HG03439 (cell line): ENCODE results near the gene PPP6R3.
A peak's percentile ranks its signal among the peaks of the same experiment; 100 is the strongest.
"Not testable (repeated sequence)": the region's sequence is repeated elsewhere in the genome, so short reads cannot be mapped to it uniquely, and the experiment has no call there.

Source experiments
- ATAC-seq: cut with Tn5 transposase; IDR thresholded peaks from one replicate; pipeline ENCODE4 v1.9.1; 2021; ENCODE audit warnings: mild to moderate bottlenecking, moderate library complexity; ENCODE audit not compliant: unreplicated experiment

Gene PPP6R3

DNA sequence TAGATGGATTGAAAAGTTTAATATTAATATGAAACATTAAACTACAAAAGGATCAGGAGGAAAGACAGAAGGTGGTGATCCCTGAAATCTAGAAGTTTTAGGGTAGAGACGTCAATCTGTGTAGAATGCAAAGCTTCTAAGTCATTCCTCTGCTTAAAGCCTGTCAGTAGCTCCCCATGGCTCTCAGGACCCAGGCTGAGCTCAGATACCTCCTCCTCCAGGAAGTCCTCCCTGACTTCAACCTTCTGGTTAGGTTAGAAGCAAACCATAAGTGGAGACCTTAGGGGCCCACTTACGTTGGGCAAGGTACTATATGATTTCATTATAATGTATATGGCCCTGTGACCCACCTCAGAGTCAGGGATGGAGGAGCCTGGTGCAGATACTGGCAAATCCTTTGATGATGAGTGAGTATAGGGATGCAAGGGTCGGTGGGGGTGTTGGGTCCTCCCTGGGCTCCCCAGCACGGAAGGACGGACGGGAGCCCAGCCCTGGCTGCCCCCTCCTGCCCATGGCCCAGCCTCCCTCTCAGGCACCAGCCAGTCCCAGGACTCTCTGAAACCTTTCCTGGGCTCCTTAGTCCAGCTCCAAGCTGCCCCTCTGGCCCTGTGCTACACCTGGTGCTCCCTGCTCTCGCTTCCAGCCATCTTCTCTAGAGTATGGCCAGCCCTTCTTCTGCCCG, 3.2 kb upstream of the PPP6R3 start:
- ATAC-seq, result no peak

DNA sequence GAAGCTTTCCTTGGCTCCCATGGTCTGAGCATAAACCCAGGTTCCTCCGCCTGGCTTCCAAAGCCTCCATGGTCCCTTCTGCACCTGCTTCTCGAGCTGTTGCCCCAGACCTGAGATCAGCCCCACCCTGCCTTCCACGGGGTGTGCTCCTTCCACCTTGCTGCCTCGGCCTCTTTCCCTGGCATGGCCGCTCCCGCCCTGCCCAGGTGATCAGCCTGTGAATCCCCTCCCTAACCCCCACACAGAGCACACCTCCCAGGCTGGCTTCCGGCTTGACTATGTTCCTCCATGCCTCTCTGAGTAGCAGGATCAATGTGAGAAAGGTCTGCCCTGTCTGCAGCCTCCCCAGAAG, 2.7 kb upstream of the PPP6R3 start:
- ATAC-seq, result no peak

DNA sequence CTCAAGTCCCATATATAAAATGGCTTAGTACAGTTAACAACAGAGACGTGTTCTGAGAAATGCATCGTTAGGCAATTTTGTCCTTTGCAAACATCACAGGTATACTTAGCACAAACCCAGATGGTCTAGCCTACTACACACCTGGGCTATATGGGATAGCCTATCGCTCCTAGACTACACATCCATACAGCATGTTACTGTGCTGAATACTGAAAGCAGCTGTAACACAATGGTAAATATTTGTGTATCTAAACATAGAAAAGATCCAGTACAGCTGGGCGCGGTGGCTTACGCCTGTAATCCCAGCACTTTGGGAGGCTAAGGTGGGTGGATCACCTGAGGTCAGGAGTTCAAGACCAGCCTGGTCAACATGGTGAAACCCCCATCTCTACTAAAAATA, 2.2 kb upstream of the PPP6R3 start:
- not testable (repeated sequence) for ATAC-seq

DNA sequence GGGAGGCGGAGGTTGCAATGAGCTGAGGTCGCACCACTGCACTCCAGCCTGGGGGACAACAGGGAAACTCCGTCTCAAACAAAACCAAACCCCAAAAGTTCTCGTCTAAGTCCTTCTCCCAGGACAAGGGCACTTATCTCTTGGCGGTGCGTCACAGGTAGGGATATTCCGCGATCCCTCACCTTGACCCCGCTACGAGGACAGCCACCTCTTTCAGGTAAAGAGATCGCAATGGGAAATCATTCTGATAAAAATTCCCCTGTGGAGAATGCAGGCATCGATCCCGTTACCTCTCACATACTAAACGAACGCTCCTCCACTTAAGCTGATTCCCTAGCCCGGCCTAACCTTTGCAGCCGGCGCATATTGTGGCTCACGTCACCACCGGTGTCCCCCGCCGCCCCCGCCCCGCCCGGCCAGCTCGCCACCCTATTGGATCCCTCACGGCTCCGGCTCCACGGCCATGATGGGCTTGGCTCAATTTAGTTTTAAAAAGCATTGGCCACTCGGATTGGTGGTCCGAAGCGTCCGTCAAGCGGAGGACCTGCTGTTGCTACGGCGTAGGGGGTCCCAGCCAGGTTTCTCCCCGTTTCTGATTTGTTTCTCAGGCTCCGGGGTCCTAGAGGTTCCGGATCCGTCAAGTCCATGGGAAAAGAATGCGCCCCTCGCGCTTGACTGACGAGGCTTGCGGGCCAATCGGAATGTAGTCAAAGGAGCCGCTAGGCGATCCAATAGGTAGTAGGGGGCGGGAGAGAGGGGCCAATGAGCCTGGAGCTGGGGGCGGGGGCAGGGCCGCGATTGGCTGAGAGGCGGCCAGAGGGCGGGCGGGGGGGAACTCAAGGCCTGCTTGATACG, 439 bp upstream of the PPP6R3 start:
- ATAC-seq, result peak; percentile 71

DNA sequence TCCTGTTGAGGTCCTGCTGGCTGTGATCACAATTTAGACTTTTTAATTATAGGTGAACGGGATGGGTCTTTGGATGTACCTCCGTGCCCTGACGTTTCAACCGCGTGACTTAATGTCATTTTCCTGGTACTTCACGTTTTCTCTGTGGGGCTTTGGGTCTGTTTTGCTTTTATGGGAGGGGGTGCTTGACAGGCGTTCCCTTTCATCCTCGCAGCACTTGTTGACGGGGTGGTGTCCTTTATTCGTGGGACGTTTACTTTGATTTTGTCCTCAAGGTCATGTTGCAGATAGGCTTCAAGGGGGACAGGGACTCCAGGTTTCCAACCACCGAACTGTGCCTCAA, 994 bp downstream of the PPP6R3 start:
- no peak for ATAC-seq

DNA sequence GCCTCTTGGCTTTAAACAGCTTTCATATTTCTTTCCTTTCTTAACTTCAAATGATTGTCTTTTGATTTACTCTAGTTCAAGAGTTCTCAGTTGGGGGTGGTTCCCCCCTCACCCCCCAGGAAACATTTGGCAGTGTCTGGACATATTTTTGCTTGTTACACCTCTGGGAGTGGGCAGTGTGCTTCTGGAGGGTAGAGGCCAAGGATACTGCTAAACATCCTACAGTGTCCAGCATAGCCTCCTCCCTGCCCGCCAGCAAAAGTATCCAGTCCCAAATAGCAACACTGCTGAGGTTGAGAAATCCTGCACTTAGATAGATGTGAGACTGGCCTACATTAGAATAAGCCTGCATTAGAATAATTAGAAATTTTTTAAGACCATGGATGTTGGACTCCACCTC, 3.2 kb downstream of the PPP6R3 start:
- no peak for ATAC-seq

DNA sequence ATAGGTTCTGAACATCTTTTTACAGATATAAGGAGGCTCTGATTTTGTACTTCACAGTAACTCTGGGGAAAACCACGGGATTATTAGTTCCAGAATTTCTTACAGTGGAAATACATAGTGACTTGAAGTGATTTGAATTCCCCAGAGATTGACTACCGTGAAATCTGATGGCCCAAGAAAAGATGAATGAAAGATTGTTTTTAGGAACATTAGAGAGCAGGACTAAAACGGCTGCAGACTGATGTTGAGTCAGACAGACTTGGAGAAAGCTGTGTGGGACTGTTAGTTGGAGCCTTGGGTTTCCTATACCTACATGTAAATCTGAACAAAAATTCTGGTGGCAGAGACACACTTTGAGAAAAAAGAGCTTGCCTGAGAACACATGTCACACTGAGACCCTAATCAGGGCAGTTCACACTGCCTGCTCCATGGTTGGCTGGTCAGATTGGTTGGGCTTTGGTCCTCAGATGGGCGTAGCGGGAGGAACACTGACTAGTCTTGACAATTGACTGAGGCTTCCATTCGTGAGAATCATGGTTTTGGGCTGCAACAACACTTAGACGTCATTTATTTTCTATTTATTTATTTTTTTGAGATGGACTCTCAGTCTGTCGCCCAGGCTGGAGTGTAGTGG, 6.8 kb downstream of the PPP6R3 start:
- no peak for ATAC-seq

DNA sequence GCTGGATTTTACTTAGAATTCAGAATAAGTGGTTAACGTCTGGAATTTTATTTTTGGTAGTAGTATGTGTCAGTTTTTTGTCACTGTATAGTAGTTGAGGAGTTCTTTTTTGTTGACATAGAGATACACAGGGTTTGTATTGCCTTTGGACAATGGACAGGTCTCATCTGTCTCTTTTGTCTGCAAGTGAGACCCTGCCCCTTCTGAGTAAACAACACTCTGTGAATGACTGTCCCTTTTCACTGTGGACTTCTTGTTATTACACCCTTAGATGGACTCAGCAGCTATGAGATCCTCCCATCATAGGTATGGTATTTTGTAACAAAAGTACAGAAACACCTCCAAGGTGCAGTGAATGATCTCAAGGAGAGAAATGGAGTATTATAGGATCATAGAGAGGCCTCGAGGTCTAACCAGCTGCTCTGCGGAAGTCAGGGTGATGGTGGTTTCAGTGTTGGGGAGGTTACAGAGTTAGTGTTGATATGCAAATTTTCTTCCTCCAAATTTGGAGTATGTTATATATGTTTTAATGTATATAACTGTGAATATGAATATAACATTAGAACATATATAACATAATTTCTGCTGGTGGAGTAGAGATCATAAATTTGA, 7.8 kb downstream of the PPP6R3 start:
- ATAC-seq, result no peak

DNA sequence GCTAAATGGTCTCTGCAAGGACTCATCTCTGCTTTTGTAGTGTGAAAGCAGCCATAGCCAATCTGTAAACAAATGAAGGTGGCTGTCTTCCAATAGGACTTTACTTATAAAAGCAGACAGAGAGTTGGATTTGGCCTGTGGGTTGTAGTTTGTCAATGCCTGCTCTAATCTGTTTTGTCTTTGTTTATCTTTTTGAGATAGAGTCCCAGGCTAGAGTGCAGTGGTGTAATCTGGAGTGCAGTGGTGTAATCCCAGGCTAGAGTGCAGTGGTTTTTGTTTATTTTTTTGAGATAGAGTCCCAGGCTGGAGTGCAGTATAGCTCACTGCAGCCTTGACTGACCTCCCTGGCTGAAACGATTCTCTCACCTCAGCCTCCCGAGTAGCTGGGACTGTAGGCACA, 8.6 kb downstream of the PPP6R3 start:
- ATAC-seq, result no peak

DNA sequence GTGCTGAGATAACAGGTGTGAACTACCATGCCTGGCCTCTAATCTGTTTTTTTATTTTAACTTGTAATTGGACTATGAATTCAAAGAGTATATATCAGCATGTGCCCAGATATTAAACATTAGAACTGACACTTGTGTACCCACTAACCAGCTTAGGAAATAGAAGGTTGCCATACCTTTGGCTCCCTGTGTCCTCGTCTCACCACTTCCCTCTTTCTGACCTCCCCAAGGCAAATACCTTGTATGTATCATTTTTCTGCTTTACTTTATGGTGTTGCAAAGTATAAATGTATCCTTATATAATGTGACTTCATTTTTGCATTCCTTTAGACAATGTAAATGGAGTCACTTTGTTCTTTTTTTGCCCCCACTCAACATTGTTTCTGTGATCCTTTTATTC, 9.1 kb downstream of the PPP6R3 start:
- ATAC-seq, result no peak

DNA sequence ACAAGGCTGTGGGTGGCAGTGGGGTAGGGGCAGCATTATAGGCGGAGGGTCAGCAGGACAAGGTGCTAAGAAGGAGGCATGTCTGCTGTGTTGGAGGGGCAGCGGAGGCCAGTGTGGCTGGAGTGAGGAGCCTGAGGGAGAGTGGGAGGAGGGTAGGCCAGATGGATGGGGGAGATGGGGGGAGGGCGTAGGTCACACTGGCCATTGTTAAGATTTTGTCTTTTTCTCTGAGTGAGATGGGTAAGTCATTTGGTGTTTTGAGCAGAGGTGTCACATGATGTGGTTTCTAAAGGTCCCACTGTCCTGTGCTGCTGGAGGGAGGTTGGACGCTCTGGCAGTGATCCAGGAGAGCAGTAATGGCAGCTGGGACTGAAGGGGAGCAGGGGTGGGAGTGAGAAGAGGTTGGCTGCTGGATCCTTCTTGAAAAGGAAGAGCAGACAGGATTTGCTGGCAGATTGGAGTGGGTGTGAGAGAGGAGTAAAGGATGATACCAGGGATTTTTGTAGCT, 9.8 kb downstream of the PPP6R3 start:
- ATAC-seq, result no peak

DNA sequence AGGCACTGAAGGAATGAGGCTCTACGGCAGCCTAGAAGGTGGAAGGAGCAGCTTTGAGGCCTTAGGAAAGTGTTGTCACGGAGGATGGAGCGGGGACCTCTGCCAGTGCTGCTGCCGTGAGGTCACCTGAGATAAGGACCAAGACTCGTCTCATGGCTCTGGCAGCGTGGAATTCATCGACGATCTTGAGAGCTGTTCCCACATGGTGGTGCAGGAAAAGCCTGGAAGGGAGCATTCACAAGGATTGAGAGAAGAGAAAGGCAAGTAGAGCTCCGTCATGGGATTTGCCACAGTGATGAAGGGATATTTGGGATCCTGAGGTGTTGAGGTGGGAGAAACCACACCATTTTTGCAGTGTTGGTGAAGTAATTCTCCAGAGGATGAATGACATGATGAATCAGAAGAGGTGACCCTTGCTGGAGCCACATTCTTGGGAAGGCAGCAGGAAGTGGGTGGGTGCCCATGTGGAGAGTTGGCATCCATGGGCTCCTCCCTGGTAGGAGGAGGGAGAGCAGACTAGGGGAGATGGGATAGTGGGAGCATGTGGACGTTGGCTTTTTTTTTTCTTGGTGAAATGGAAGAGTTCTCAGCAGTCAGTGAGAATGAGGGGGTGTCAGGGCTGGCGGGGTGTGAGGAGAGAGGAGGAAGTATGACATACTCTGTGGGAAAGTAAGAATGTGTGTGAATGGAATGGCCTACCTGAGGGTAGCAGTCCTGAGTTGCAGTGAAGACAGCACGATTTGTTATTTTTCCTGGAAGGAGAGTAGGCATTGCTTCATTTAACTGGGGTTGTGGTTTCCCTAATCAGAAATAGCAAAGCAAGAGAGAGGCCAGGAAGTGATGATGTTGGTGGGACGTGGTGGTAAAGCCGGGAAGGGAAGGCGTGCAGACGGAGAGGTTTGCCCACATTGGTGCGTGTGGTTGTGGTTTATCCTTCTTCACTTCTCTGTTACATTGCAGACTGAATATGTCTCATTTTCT, 11.1 kb downstream of the PPP6R3 start:
- ATAC-seq, result no peak

DNA sequence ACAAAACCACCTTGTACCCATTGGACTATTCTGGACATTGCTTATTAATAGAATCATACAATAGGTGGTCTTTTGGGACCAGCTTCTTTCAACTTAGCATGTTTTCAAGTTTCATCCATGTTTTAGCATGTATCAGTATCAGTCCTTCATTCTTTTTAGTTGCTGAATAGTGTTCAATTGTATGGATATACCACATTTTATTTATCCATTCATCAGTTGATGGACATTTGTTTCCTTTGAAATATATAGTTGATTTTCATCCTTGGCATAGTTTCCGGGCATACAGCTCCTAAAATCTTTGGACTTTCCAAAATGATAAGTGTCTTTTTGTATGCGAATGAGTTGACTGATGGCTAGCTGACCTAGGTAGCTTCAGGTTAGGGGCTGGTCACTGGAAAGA, 12.2 kb downstream of the PPP6R3 start:
- ATAC-seq, result no peak

DNA sequence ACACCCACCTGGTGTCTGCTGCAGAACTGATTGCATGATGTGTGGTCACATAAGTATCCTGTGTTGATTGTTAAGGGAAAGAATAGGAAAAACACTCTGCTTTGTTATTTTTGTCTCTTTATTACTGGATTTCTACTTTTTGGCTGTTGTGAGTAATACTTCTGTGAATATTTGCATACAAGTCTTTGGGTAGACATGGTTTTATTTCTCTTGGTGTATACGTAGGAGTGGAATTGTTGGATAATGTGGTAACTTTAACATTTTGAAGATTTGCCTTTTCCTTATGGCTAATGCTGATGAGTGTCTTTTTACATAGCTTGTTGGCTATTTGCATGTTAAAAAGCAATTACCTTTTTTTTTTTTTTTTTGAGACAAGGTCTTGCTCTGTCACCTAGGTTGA, 13.1 kb downstream of the PPP6R3 start:
- ATAC-seq, result no peak

DNA sequence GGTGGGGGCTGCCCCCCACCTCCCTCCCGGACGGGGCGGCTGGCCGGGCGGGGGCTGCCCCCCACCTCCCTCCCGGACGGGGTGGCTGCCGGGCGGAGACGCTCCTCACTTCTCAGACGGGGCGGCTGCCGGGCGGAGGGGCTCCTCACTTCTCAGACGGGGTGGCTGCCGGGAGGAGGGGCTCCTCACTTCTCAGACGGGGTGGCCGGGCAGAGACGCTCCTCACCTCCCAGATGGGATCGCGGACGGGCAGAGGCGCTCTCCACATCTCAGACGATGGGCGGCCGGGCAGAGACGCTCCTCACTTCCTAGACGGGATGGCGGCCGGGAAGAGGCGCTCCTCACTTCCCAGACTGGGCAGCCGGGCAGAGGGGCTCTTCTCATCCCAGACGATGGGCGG, 15.1 kb downstream of the PPP6R3 start:
- not testable (repeated sequence) for ATAC-seq

DNA sequence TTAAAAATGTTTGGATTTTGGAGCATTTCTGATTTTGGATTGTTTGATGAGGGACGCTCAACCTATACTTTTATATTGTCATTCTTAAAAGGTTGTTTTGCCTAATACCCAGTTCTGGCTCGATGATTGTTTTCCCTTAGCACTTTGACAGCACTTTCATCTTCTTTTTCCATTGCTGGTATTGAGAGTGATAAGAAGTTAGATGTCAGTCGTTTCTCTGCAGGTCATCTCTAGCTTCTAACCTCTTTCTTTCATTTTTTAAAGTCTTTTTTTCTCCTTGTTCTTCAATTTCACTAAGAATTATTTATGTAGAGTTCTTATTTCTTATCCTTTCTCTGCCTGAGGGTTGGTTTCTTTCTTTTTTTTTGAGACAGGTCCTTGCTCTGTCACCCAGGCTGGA, 18.8 kb downstream of the PPP6R3 start:
- ATAC-seq, result no peak

DNA sequence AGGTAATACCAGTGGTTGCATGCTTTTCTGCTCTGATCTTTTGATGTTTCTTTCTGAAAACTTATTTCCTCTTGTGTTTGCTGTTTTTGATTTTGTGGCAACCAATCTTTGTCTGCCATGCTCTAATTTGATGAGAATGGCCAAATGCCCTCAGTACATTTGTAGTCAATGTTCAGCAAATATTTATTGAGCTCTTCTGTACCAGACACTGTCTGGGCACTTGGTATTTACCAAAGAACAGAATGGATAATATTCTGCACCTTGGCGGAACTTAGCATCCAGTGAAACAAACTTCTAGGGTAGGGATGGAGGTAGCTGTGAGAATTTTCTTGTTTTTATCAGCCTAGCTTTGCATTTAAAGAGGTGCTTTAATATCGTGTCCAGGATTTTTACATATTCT, 19.6 kb downstream of the PPP6R3 start:
- ATAC-seq, result no peak

DNA sequence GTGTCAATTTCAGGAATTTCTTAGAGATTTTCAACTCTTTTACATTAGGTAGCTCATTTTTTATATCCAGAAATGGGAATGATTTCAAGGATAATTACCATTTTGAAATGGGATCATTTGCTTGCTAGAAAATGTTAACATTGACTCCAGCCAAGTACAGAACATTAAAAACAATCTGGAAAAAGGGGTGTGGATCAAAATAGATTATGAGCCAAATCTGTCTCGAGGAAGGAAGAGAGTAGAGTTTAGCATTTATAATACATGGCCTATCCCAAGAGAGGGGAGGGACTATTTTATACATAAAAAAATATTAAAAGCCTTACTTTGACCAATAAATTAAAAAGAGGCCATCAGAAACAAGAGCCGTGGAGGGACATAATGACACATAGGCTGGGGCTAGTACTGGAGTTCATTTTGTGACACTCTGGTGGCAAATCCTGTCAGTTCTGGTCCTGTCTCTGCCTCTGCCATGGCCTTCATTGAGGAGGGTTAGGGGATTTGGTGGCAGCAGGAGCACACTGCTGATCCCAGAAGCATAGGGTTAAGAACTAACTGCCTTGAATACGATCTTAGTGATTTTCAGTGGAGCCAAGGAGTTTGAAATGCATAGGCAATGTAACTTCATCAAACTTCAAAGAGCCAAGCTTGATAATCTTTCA, 20.4 kb downstream of the PPP6R3 start:
- no peak for ATAC-seq

DNA sequence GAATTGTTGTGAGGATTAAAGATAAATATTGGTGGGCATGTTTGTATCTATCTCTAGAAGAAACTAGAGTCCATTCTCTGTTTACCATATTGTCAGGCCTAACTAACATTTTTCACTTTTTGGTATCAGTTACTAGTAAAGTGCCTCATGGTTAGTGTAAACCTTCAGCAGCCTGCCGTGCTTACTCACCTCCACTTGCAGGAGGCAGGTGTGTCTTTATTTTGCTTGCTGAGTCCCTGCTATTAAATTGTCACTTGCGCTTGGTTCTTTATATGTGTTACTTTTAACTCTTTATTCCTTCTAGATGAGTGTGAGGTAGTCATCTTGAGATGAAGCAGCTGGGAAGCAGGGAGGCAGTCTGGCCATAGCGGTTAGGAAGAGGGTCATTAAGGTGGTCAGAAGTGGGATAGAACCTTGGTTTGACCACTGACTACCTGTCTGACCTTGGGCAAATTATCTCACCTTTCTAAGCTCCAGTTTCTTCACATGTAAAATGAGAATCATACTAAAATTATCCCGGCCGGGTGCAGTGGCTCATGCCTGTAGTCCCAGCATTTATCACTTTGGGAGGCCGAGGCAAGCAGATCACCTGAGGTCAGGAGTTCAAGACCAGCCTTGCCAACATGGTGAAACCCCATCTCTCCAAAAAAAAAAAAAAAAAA, 21.2 kb downstream of the PPP6R3 start:
- no peak for ATAC-seq
